GM12878 (cell line): ENCODE results near the gene PIGB. TPM values are rescaled to one million over a fixed set of nuclear protein-coding genes. Genes with fewer than 3 reads are reported as not detected.

ENCODE experiments used
- EGR1 ChIP-seq, 2 experiments: IDR thresholded peaks; 1 replicate in 1 of 2; 2 replicates in 1 of 2; pipeline ENCODE4 v1.6.1; 2011 to 2012; ENCODE audit warnings: low read depth in 2 of 2, low read length in 2 of 2, borderline replicate concordance in 1 of 2, mild to moderate bottlenecking in 1 of 2, moderate library complexity in 1 of 2
- JUNB ChIP-seq: IDR thresholded peaks from 2 replicates; pipeline ENCODE4 v1.6.1; 2016; ENCODE audit warnings: antibody characterized with exemption, mild to moderate bottlenecking
- JUND ChIP-seq: IDR thresholded peaks from 2 replicates; pipeline ENCODE4 v1.6.1; 2012; ENCODE audit warnings: low read depth, mild to moderate bottlenecking, low read length, improper control_type of control experiment, moderate library complexity
- LARP7 ChIP-seq: fragments of 450-650 bp; IDR thresholded peaks from 2 replicates; pipeline ENCODE4 v1.6.1; 2017; ENCODE audit warnings: mild to moderate bottlenecking
- NR2C2 ChIP-seq: IDR thresholded peaks from 2 replicates; pipeline ENCODE4 v1.6.1; 2011; ENCODE audit warnings: borderline replicate concordance, low read depth; ENCODE audit not compliant: control insufficient read depth, insufficient read length
- POU2F2 ChIP-seq: IDR thresholded peaks from 3 replicates; pipeline ENCODE4 v1.6.1; 2011; ENCODE audit warnings: low read depth, mild to moderate bottlenecking, low read length, borderline replicate concordance
- RELA ChIP-seq: fragments of 450-650 bp; IDR thresholded peaks from 2 replicates; pipeline ENCODE4 v1.8.0; 2014; ENCODE audit warnings: borderline replicate concordance; ENCODE audit not compliant: partially characterized antibody
- SMC3 ChIP-seq: IDR thresholded peaks from 2 replicates; pipeline ENCODE4 v1.6.1; 2011; ENCODE audit warnings: low read length, improper control_type of control experiment, borderline replicate concordance
- SP1 ChIP-seq: IDR thresholded peaks from one replicate; pipeline ENCODE4 v1.6.1; 2011; ENCODE audit warnings: low read depth, low read length
- TCF3 ChIP-seq: IDR thresholded peaks from 2 replicates; pipeline ENCODE4 v1.6.1; 2012; ENCODE audit warnings: low read depth, mild to moderate bottlenecking, low read length, borderline replicate concordance; ENCODE audit not compliant: insufficient read depth
- WRNIP1 ChIP-seq: IDR thresholded peaks from 2 replicates; pipeline ENCODE4 v1.6.1; 2011; ENCODE audit warnings: low read depth, low read length, improper control_type of control experiment, borderline replicate concordance
- ZNF217 ChIP-seq: fragments of 450-650 bp; IDR thresholded peaks from 2 replicates; pipeline ENCODE4 v1.6.1; 2017; ENCODE audit warnings: antibody characterized with exemption, mild to moderate bottlenecking
- polyA plus RNA-seq, 11 experiments: library from polyadenylated mRNA; depleted of rRNA in 4 of 11; unstranded in 6 of 11; stranded (reverse) in 5 of 11; fragments of >200 nt; fragmentation: Nextera tagmentation in 4 of 11; fragmentation: Illumina TruSeq in 1 of 11; extraction: Ambion mirVana in 4 of 11; extraction: Trizol in 1 of 11; gene quantifications; 1 replicate in 1 of 11; 2 replicates in 10 of 11; pipeline versions ENCODE4 v1.2.1 to v1.2.3, GENCODE V29; 2011 to 2016; ENCODE audit warnings: inconsistent platforms in 2 of 11, missing spikeins in 2 of 11, low read depth in 1 of 11
- total RNA-seq, 4 experiments: library from RNA; depleted of rRNA in 3 of 4; stranded (reverse); fragments of >200 nt in 3 of 4; fragmentation: Illumina TruSeq in 1 of 4; extraction: Trizol in 1 of 4; gene quantifications; 2 replicates each; pipeline versions ENCODE4 v1.2.1 to v1.2.3, GENCODE V29; 2013 to 2021
- TF ChIP-seq, protein P1 (sequence below): fragments of 450-650 bp; IDR thresholded peaks from 2 replicates; pipeline ENCODE4 v1.6.1; 2016; ENCODE audit warnings: mild to moderate bottlenecking
- TF ChIP-seq, protein P2 (sequence below): fragments of 450-650 bp; IDR thresholded peaks from 2 replicates; pipeline ENCODE4 v1.6.1; 2017; ENCODE audit warnings: antibody characterized with exemption, mild to moderate bottlenecking, moderate library complexity
- TF ChIP-seq, protein P3 (sequence below): IDR thresholded peaks from 2 replicates; pipeline ENCODE4 v1.6.1; 2011; ENCODE audit warnings: borderline replicate concordance, low read depth, mild to moderate bottlenecking, moderate library complexity, low read length; ENCODE audit not compliant: insufficient read depth, poor library complexity, severe bottlenecking
- TF ChIP-seq, protein P4 (sequence below), 3 experiments: IDR thresholded peaks in 2 of 3; conservative IDR thresholded peaks in 1 of 3; 2 replicates each; pipeline ENCODE4 v1.5.1; 2011; ENCODE audit warnings: low read depth in 3 of 3, low read length in 3 of 3, mild to moderate bottlenecking in 3 of 3, control low read depth in 2 of 3, moderate library complexity in 2 of 3, inconsistent platforms in 1 of 3, mixed read lengths in 1 of 3; ENCODE audit not compliant: control insufficient read depth in 2 of 3, insufficient read depth in 1 of 3; ENCODE audit errors: extremely low read depth in 1 of 3
- TF ChIP-seq, protein P5 (sequence below): fragments of 150-350 bp; IDR thresholded peaks from 2 replicates; pipeline ENCODE4 v1.6.1; 2014; ENCODE audit warnings: mild to moderate bottlenecking, low read depth, low read length
- TF ChIP-seq, protein P6 (sequence below): fragments of 450-650 bp; IDR thresholded peaks from 2 replicates; pipeline ENCODE4 v1.6.1; 2016; ENCODE audit warnings: mild to moderate bottlenecking

The PIGB gene
- total and polyA plus RNA-seq, 10 of the 15 experiments (the other 5 are each of a cell fraction or from before 2014, with no cell fraction given), result 17.9 to 46.0 (median 25.2) TPM

DNA sequence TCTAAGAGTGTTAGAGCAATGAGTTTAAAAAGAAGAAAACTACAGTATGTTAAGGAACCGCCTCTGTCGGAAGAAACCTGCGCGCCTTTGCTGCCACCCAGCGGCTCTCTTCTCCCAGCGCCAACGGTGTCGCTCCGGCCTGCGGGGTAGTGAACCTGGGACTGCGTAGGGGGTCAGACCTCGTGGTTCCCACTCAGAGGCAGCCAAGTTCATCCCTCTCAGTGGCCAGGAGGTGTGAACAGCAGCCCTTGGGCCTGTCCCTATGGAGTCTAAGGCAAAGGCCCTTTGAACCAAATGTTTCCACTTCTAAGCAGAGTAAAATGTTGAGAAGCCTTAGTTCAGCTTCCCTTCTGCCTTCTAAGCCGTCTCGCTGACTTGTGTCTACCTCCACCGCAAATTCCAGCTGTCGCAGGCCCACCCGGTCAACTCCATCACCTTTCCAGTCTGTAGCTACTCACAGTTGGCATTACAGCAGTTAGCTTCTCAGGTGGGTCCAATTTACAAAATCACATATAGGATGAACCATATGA is 28.4 kb upstream of the PIGB start (continued):
- peak; percentile 97 for TF ChIP-seq SMC3
- TF ChIP-seq, protein P1, sequence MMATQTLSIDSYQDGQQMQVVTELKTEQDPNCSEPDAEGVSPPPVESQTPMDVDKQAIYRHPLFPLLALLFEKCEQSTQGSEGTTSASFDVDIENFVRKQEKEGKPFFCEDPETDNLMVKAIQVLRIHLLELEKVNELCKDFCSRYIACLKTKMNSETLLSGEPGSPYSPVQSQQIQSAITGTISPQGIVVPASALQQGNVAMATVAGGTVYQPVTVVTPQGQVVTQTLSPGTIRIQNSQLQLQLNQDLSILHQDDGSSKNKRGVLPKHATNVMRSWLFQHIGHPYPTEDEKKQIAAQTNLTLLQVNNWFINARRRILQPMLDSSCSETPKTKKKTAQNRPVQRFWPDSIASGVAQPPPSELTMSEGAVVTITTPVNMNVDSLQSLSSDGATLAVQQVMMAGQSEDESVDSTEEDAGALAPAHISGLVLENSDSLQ, result no peak
- no peak for TF ChIP-seq LARP7
- no peak for TF ChIP-seq NR2C2
- TF ChIP-seq, protein P2, sequence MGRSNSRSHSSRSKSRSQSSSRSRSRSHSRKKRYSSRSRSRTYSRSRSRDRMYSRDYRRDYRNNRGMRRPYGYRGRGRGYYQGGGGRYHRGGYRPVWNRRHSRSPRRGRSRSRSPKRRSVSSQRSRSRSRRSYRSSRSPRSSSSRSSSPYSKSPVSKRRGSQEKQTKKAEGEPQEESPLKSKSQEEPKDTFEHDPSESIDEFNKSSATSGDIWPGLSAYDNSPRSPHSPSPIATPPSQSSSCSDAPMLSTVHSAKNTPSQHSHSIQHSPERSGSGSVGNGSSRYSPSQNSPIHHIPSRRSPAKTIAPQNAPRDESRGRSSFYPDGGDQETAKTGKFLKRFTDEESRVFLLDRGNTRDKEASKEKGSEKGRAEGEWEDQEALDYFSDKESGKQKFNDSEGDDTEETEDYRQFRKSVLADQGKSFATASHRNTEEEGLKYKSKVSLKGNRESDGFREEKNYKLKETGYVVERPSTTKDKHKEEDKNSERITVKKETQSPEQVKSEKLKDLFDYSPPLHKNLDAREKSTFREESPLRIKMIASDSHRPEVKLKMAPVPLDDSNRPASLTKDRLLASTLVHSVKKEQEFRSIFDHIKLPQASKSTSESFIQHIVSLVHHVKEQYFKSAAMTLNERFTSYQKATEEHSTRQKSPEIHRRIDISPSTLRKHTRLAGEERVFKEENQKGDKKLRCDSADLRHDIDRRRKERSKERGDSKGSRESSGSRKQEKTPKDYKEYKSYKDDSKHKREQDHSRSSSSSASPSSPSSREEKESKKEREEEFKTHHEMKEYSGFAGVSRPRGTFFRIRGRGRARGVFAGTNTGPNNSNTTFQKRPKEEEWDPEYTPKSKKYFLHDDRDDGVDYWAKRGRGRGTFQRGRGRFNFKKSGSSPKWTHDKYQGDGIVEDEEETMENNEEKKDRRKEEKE, result no peak
- TF ChIP-seq JUNB, result no peak
- no peak for TF ChIP-seq ZNF217
- TF ChIP-seq, protein P3, sequence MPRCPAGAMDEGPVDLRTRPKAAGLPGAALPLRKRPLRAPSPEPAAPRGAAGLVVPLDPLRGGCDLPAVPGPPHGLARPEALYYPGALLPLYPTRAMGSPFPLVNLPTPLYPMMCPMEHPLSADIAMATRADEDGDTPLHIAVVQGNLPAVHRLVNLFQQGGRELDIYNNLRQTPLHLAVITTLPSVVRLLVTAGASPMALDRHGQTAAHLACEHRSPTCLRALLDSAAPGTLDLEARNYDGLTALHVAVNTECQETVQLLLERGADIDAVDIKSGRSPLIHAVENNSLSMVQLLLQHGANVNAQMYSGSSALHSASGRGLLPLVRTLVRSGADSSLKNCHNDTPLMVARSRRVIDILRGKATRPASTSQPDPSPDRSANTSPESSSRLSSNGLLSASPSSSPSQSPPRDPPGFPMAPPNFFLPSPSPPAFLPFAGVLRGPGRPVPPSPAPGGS, result no peak
- TF ChIP-seq, protein P4, sequence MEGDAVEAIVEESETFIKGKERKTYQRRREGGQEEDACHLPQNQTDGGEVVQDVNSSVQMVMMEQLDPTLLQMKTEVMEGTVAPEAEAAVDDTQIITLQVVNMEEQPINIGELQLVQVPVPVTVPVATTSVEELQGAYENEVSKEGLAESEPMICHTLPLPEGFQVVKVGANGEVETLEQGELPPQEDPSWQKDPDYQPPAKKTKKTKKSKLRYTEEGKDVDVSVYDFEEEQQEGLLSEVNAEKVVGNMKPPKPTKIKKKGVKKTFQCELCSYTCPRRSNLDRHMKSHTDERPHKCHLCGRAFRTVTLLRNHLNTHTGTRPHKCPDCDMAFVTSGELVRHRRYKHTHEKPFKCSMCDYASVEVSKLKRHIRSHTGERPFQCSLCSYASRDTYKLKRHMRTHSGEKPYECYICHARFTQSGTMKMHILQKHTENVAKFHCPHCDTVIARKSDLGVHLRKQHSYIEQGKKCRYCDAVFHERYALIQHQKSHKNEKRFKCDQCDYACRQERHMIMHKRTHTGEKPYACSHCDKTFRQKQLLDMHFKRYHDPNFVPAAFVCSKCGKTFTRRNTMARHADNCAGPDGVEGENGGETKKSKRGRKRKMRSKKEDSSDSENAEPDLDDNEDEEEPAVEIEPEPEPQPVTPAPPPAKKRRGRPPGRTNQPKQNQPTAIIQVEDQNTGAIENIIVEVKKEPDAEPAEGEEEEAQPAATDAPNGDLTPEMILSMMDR (IDR thresholded peaks at IDR 0.05 in 2 of 3, conservative IDR thresholded peaks at IDR 0.05 in 1 of 3; ENCODE audit: control insufficient read depth in 2 of 3, extremely low read depth in 1 of 3, insufficient read depth in 1 of 3, low read depth in 3 of 3, low read length in 3 of 3), result peak; percentile 90 to 97 (median 92)
- TF ChIP-seq, protein P5, sequence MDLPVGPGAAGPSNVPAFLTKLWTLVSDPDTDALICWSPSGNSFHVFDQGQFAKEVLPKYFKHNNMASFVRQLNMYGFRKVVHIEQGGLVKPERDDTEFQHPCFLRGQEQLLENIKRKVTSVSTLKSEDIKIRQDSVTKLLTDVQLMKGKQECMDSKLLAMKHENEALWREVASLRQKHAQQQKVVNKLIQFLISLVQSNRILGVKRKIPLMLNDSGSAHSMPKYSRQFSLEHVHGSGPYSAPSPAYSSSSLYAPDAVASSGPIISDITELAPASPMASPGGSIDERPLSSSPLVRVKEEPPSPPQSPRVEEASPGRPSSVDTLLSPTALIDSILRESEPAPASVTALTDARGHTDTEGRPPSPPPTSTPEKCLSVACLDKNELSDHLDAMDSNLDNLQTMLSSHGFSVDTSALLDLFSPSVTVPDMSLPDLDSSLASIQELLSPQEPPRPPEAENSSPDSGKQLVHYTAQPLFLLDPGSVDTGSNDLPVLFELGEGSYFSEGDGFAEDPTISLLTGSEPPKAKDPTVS, result no peak
- TF ChIP-seq POU2F2, result 0 out of 3 replicates have a peak, but pooled peaks have one; percentile 10
- no peak for TF ChIP-seq RELA
- 0 out of 3 replicates have a peak, but pooled peaks of 1 of the 2 experiments have one; percentile 25 for TF ChIP-seq EGR1 (IDR thresholded peaks at IDR 0.05; ENCODE audit: borderline replicate concordance in 1 of 2, low read depth in 2 of 2, low read length in 2 of 2)
- TF ChIP-seq TCF3, result no peak
- no peak for TF ChIP-seq JUND
- no peak for TF ChIP-seq SP1
- TF ChIP-seq WRNIP1, result no peak
- TF ChIP-seq, protein P6, sequence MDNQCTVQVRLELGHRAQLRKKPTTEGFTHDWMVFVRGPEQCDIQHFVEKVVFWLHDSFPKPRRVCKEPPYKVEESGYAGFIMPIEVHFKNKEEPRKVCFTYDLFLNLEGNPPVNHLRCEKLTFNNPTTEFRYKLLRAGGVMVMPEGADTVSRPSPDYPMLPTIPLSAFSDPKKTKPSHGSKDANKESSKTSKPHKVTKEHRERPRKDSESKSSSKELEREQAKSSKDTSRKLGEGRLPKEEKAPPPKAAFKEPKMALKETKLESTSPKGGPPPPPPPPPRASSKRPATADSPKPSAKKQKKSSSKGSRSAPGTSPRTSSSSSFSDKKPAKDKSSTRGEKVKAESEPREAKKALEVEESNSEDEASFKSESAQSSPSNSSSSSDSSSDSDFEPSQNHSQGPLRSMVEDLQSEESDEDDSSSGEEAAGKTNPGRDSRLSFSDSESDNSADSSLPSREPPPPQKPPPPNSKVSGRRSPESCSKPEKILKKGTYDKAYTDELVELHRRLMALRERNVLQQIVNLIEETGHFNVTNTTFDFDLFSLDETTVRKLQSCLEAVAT, result no peak
